HTR-8/SVneo (cell line): ENCODE data around the gene LEMD1.
"Not testable (repeated sequence)": the region's sequence is repeated elsewhere in the genome, so short reads cannot be mapped to it uniquely, and the experiment has no call there.

Experiments
- DNase-seq: peaks from one replicate; pipeline ENCODE4 v3.0.0; 2011; ENCODE audit warnings: low spot score, mixed read lengths; ENCODE audit not compliant: insufficient read length
- FAIRE-seq: peaks from 2 replicates; lab custom pipeline; 2011; peaks lifted over from hg19 to GRCh38; lab: Jason Lieb, UNC

LEMD1 gene

GRCh38 chr1:205447457-205448341 is 25.8 kb upstream of the LEMD1 start:
- no peak for DNase-seq
- no peak for FAIRE-seq

- no peak for FAIRE-seq
- no peak for DNase-seq
These were observed 25.0 kb upstream of the LEMD1 start for GRCh38 chr1:205446828-205447227.

- no peak for FAIRE-seq
These were observed 23.7 kb upstream of the LEMD1 start for GRCh38 chr1:205445646-205445935.

GRCh38 chr1:205444931-205445645 is 23.2 kb upstream of the LEMD1 start:
- no peak for DNase-seq
- no peak for FAIRE-seq

More at GRCh38 chr1:205445646-205445935, 23.7 kb upstream of the LEMD1 start:
- no peak for DNase-seq

- DNase-seq (no peak), FAIRE-seq (no peak)
These were observed 22.6 kb upstream of the LEMD1 start for GRCh38 chr1:205444300-205444930.

- FAIRE-seq, result no peak
- no peak for DNase-seq
These were observed 21.9 kb upstream of the LEMD1 start for GRCh38 chr1:205443585-205444299.

- no peak for FAIRE-seq
- DNase-seq, result no peak
These were observed 20.3 kb upstream of the LEMD1 start for GRCh38 chr1:205442051-205442725.

- DNase-seq (no peak), FAIRE-seq (no peak)
These were observed 19.8 kb upstream of the LEMD1 start for GRCh38 chr1:205441716-205442050.

- FAIRE-seq (no peak), DNase-seq (no peak)
These were observed 19.4 kb upstream of the LEMD1 start for GRCh38 chr1:205441318-205441633.

GRCh38 chr1:205440476-205441317 is 18.8 kb upstream of the LEMD1 start:
- FAIRE-seq (no peak), DNase-seq (peak; percentile 37)

GRCh38 chr1:205440121-205440475 is 18.2 kb upstream of the LEMD1 start:
- FAIRE-seq (no peak), DNase-seq (no peak)

GRCh38 chr1:205438213-205439158 is 16.6 kb upstream of the LEMD1 start:
- DNase-seq (peak; percentile 70), FAIRE-seq (no peak)

- FAIRE-seq, result no peak
- DNase-seq, result no peak
These were observed 15.7 kb upstream of the LEMD1 start for GRCh38 chr1:205437570-205437969.

GRCh38 chr1:205436776-205437410 is 15.0 kb upstream of the LEMD1 start:
- no peak for FAIRE-seq
- DNase-seq, result no peak

- DNase-seq, result no peak
- no peak for FAIRE-seq
These were observed 14.0 kb upstream of the LEMD1 start for GRCh38 chr1:205435578-205436573.

- DNase-seq (no peak), FAIRE-seq (no peak)
These were observed 12.9 kb upstream of the LEMD1 start for GRCh38 chr1:205434738-205435137.

- not testable (repeated sequence) for FAIRE-seq, DNase-seq
These were observed 10.8 kb upstream of the LEMD1 start for GRCh38 chr1:205432692-205433091.
